ENCODE measurements around the gene WDFY1. TPM values are rescaled to one million over a fixed set of nuclear protein-coding genes. Genes with fewer than 3 reads are reported as not detected.

The WDFY1 gene
- total and polyA plus RNA-seq, 8 donors = 5.5 to 25.9 (median 14.9) TPM

DNA sequence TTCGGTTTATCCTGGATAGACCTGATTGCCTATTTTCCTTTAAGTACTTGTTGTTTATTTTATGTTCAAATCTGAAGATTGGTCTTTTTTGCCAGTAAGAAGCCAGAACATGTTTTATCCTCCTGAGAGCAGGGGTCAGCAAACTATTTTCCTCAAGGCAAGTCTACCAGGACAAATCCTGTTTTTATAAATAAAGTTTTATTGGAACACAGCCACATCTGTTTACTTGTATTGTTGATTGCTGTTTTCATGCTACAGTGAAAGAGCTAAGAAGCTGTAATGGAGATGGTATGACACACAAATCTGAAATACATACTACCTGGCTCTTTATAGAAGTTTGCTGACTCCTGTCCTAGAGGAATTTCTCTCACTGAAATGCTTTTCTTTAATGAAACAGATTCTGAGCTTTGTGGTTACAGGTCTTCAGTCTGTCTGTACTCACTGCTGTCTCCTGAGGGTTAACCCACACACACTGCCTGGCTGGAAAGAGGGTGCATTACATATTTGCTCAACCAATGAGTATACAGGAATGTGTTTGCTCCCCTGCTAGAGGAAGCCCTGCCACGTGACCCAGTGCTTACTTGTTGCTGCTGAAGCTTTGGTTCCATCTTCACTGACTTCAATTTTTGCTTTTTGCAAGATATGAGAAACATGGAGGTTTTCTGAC, 34.7 kb upstream of the WDFY1 start:
- 93 to 98% methylated on average over 2 of the region's 2 CpGs for WGBS, 2 donors
- Histone ChIP-seq H3K4me1 (no peaks in the 10 kb centered on the region), H3K36me3 (no peaks in the 10 kb centered on the region), H3K9me3 (no peaks in the 10 kb centered on the region), H3K4me3 (no peak overlapping the region), H3K27me3 (no peaks in the 10 kb centered on the region), H3K27ac (no peak overlapping the region)
- TF ChIP-seq, protein P1, sequence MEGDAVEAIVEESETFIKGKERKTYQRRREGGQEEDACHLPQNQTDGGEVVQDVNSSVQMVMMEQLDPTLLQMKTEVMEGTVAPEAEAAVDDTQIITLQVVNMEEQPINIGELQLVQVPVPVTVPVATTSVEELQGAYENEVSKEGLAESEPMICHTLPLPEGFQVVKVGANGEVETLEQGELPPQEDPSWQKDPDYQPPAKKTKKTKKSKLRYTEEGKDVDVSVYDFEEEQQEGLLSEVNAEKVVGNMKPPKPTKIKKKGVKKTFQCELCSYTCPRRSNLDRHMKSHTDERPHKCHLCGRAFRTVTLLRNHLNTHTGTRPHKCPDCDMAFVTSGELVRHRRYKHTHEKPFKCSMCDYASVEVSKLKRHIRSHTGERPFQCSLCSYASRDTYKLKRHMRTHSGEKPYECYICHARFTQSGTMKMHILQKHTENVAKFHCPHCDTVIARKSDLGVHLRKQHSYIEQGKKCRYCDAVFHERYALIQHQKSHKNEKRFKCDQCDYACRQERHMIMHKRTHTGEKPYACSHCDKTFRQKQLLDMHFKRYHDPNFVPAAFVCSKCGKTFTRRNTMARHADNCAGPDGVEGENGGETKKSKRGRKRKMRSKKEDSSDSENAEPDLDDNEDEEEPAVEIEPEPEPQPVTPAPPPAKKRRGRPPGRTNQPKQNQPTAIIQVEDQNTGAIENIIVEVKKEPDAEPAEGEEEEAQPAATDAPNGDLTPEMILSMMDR (IDR thresholded peaks at IDR 0.05) = no peak
- intact Hi-C loops (cut with DNase I) = loop anchor here in 1 of 3 donors (10.0 kb wide), 1 partner anchor 315 kb away; no protein-coding TSS in a partner anchor
- FAIRE-seq = no peak
- no peak for ATAC-seq
- no peak for DNase-seq

DNA sequence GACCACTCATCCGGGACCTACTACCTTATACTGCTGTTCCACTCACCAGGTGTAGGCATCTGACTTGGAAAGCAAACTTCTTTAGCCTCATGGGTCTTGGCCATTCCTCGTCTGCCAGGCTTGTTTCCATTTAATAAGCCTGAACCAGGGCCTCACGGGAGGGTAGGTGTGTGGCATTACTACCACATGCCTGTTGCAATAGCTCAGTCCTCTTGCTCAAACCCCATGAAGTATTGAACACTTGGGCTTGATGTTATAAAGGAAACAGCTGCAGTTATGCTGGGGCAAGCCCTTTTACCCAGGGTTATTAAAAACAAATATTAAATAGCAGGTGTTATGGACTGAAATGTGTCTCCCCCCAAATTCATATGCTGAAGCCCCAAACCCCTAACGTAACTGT, 33.3 kb upstream of the WDFY1 start:
- 84 to 87% methylated on average over 4 of the region's 4 CpGs for WGBS, 2 donors
- no peaks in the 10 kb centered on the region for H3K9me3 ChIP-seq
- no peaks in the 10 kb centered on the region for H3K27me3 ChIP-seq
- no peak overlapping the region for H3K27ac ChIP-seq
- H3K36me3 ChIP-seq = no peaks in the 10 kb centered on the region
- no peak overlapping the region for H3K4me3 ChIP-seq
- intact Hi-C loops (cut with DNase I) = no loop called here
- ATAC-seq = no peak
- TF ChIP-seq, protein P1 (IDR thresholded peaks at IDR 0.05) = no peak
- H3K4me1 ChIP-seq = no peaks in the 10 kb centered on the region
- no peak for DNase-seq
- FAIRE-seq = no peak

DNA sequence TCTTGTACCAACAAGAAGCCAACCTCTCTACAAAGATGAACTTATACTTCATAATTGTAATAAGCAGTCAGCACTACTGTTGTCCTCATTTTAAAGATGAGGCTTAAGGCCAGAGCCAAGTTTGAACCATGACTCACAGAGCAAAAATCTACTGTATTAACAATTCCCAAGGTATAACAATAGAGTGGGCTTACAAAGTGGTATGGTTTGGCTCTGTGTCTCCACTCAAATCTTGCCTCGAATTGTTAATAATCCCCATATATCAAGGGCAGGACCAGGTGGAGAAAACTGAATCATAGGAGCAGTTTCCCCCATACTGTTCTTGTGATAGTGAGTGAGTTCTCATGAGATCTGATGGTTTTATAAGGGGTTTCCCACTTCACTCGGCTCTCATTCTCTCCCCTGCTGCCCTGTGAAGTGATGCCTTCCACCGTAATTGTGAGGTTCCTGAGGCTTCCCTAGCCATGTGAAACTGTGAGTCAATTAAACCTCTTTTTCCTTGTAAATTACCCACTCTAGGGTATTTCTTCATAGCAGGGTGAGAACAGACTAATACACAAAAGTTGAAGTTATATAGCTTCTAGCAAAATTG, 31.6 kb upstream of the WDFY1 start:
- intact Hi-C loops (cut with DNase I) = no loop called here
- no peak for FAIRE-seq

DNA sequence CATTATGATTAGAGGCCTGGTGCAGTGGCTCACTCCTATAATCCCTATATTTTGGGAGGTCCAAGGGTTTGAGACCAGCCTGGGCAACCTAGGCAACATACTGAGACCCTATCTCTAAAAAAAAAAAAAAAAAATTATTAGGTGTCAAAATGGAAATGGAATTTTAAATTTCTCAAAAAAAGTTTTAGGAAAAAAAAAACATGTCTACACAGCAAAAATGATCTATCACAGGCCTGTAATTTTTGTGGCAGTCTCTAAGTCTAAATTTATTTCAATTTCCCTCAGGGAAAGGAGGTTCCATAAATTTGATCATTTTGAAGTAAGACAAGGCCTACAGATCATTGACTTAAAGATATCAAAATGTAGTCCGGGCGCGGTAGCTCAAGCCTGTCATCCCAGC, 28.5 kb upstream of the WDFY1 start:
- TF ChIP-seq, protein P1 (IDR thresholded peaks at IDR 0.05) = no peak
- no peak for FAIRE-seq
- intact Hi-C loops (cut with DNase I) = loop anchor here in 1 of 3 donors (5.0 kb wide), 1 partner anchor 309 kb away; no protein-coding TSS in a partner anchor
- Histone ChIP-seq H3K9me3 (no peaks in the 10 kb centered on the region), H3K27ac (no peak overlapping the region), H3K4me3 (no peak overlapping the region), H3K27me3 (no peaks in the 10 kb centered on the region), H3K4me1 (no peaks in the 10 kb centered on the region), H3K36me3 (no peaks in the 10 kb centered on the region)
- no peak for DNase-seq
- ATAC-seq = no peak
- 92 to 97% methylated on average over 3 of the region's 3 CpGs for WGBS, 2 donors

More for the DNA sequence above, 31.6 kb upstream of the WDFY1 start:
- 62 to 67% methylated on average over 3 of the region's 3 CpGs for WGBS, 2 donors
- TF ChIP-seq, protein P1 (IDR thresholded peaks at IDR 0.05) = no peak
- Histone ChIP-seq H3K27ac (no peak overlapping the region), H3K27me3 (no peaks in the 10 kb centered on the region), H3K9me3 (no peaks in the 10 kb centered on the region), H3K36me3 (no peaks in the 10 kb centered on the region), H3K4me1 (no peaks in the 10 kb centered on the region), H3K4me3 (no peak overlapping the region)
- DNase-seq (no peak), ATAC-seq (no peak)

DNA sequence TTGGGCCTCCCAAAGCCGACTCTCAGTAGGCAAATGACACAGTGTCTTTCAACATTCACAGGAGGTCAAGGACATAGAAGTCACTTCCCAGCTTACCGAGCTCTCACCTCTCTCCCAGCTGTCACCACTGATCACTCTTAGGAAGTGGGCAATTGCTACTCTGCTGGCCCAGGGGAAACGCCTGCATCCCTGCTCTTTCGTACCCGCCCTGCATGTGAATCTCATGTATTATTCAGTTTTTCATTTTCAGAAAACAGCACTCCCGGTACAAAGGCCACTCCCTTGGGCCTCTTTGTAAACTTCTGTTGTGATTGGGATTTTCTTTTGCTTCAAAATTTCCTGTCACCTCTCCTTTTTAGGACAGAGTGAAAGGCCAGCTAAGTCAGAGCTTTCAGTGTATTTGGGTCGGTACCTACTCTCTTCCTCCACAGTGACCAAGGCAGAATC, 27.5 kb upstream of the WDFY1 start:
- H3K36me3 ChIP-seq = peaks cover 0 to 2% (median 0%) of the 10 kb centered on the region in 3 donors
- no peaks in the 10 kb centered on the region for H3K27me3 ChIP-seq
- H3K4me3 ChIP-seq = no peak overlapping the region
- no peak for ATAC-seq
- TF ChIP-seq, protein P1 (IDR thresholded peaks at IDR 0.05) = no peak
- WGBS, 2 donors = 78 to 82% methylated on average over 7 of the region's 7 CpGs
- no peaks in the 10 kb centered on the region for H3K4me1 ChIP-seq
- H3K9me3 ChIP-seq = no peaks in the 10 kb centered on the region
- intact Hi-C loops (cut with DNase I) = loop anchor here in 1 of 3 donors (5.0 kb wide), 1 partner anchor 310 kb away; no protein-coding TSS in a partner anchor
- no peak for FAIRE-seq
- no peak for DNase-seq
- H3K27ac ChIP-seq = no peak overlapping the region
